ENCODE data around the gene HEMK1. TPM values are rescaled to one million over a fixed set of nuclear protein-coding genes. Genes with fewer than 3 reads are reported as not detected.

Gene HEMK1
- total RNA-seq, result 24.0 and 30.0 TPM in 2 replicates

GRCh38 chr3:50568947-50569749 is at the start of gene HEMK1:
Gene HEMK1, plus strand, starts transcription at chr3:50569522. Its CDS starts 1,583 bp downstream, at chr3:50571105.

GRCh38 chr3:50567386-50568167 is 1.7 kb upstream of the HEMK1 start, which contains the start of gene C3orf18:
Gene C3orf18, minus strand, starts transcription at chr3:50567747. Its CDS starts 2,048 bp downstream, at chr3:50565699.

GRCh38 chr3:50611464-50612233 is 42.3 kb downstream of the HEMK1 start, which contains the start of gene CISH:
Gene CISH, minus strand, starts transcription at chr3:50611774. Its CDS starts 124 bp downstream, at chr3:50611650.

GRCh38 chr3:50617096-50617791 is 47.9 kb downstream of the HEMK1 start, which contains the start of gene MAPKAPK3:
Gene MAPKAPK3, plus strand, starts transcription at chr3:50617151. Its CDS starts 415 bp downstream, at chr3:50617566.

Other genes starting within 250 kb of the HEMK1 start
- gene HYAL2, start 246.8 kb upstream of the HEMK1 start, total RNA-seq, result 65.6 and 66.0 TPM in 2 replicates
- gene TUSC2, start 241.3 kb upstream of the HEMK1 start, total RNA-seq, result 17.0 and 17.6 TPM in 2 replicates
- 36.9 and 42.8 TPM in 2 replicates for gene RASSF1, start 228.7 kb upstream of the HEMK1 start, total RNA-seq
- 1.2 and 2.3 TPM in 2 replicates for gene ZMYND10, start 223.8 kb upstream of the HEMK1 start, total RNA-seq
- gene NPRL2, start 218.7 kb upstream of the HEMK1 start, total RNA-seq, result 23.8 and 27.6 TPM in 2 replicates
- gene CYB561D2, start 218.7 kb upstream of the HEMK1 start, total RNA-seq, result 31.2 and 39.6 TPM in 2 replicates
- 38.7 and 44.0 TPM in 2 replicates for gene TMEM115, start 210.0 kb upstream of the HEMK1 start, total RNA-seq
- gene CACNA2D2, start 65.9 kb upstream of the HEMK1 start, total RNA-seq, result under 0.01 TPM in 2 replicates
- gene C3orf18, start 1.8 kb upstream of the HEMK1 start, total RNA-seq, result 12.9 and 20.2 TPM in 2 replicates
- 0.44 and 0.62 TPM in 2 replicates for gene CISH, start 42.3 kb downstream of the HEMK1 start, total RNA-seq
- gene MAPKAPK3, start 47.6 kb downstream of the HEMK1 start, total RNA-seq, result 15.2 and 15.6 TPM in 2 replicates
- under 0.01 and 0.12 TPM in 2 replicates for gene DOCK3, start 105.4 kb downstream of the HEMK1 start, total RNA-seq

All from uterine smooth muscle cell (primary cell).